ENCODE results near the gene SAMD15.

DNA sequence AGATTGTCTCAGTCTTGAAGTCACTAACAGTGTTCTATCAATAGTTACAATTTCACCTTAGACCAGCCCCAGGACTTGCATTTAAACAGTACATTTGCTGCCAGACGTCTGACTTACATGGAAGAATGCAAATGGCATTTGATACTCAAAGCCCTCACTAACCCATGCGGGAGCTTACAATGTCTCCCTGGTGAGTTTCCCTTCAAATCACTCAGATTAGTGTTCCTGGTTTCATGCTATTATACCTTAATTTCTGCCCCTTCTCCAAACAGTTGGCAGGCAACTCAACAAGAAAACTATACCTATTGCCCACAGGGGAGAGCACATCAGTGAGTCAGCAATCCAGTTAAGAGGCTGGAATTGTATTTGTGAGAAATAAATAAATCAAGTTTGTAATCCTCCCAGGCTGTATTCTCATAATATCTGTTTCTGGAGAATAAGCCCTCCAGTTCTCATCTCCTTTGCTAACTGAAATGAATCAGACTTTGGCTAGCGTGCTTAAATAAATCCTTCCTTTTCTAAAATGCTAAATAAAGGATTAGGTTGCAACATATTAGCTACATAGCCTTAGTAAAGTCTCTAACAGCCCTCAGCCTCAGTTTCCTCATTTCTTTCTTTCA lies 32.7 kb upstream of the SAMD15 start:
- TF ChIP-seq, protein P1, sequence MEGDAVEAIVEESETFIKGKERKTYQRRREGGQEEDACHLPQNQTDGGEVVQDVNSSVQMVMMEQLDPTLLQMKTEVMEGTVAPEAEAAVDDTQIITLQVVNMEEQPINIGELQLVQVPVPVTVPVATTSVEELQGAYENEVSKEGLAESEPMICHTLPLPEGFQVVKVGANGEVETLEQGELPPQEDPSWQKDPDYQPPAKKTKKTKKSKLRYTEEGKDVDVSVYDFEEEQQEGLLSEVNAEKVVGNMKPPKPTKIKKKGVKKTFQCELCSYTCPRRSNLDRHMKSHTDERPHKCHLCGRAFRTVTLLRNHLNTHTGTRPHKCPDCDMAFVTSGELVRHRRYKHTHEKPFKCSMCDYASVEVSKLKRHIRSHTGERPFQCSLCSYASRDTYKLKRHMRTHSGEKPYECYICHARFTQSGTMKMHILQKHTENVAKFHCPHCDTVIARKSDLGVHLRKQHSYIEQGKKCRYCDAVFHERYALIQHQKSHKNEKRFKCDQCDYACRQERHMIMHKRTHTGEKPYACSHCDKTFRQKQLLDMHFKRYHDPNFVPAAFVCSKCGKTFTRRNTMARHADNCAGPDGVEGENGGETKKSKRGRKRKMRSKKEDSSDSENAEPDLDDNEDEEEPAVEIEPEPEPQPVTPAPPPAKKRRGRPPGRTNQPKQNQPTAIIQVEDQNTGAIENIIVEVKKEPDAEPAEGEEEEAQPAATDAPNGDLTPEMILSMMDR (IDR thresholded peaks at IDR 0.05): no peak
- no peak for TF ChIP-seq POLR2AphosphoS5 (IDR thresholded peaks at IDR 0.05)
- TF ChIP-seq POLR2A (IDR thresholded peaks at IDR 0.05): no peak
- no peak for TF ChIP-seq EP300 (IDR thresholded peaks at IDR 0.05)

All from sigmoid colon (tissue), 4 donors.